Activated T-helper 9 cell treated with anti-CD3 and anti-CD28 coated beads, Interleukin-2, amount 50 U/mL, for 16 hours (primary cell): ENCODE data around the gene CLDN7.
"Not testable (repeated sequence)": the region's sequence is repeated elsewhere in the genome, so short reads cannot be mapped to it uniquely, and the experiment has no call there.

Experiments used
- DNase-seq: peaks from one replicate; pipeline ENCODE4 v3.0.0-alpha.2; 2020; ENCODE audit warnings: low read depth

Gene CLDN7

DNA sequence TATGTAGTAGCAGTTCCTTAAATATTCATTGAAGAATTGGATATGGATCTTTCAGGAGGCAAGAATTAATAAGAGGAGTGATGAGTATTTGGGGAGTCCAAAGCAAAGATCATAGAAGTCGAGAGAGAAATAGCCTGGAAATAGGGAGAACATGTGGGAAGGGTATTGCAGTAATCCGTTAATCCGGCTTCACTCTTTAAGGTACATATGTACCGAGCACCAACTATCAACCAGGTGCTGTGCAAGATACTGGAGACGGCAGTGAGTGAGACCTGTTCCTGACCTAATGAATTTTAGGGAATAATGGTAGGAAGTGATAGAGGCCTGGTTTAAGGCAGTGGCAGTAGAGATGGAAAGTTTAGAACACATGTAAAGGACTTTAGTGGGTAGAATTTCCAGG is 9.2 kb downstream of the CLDN7 start:
- no peak for DNase-seq

DNA sequence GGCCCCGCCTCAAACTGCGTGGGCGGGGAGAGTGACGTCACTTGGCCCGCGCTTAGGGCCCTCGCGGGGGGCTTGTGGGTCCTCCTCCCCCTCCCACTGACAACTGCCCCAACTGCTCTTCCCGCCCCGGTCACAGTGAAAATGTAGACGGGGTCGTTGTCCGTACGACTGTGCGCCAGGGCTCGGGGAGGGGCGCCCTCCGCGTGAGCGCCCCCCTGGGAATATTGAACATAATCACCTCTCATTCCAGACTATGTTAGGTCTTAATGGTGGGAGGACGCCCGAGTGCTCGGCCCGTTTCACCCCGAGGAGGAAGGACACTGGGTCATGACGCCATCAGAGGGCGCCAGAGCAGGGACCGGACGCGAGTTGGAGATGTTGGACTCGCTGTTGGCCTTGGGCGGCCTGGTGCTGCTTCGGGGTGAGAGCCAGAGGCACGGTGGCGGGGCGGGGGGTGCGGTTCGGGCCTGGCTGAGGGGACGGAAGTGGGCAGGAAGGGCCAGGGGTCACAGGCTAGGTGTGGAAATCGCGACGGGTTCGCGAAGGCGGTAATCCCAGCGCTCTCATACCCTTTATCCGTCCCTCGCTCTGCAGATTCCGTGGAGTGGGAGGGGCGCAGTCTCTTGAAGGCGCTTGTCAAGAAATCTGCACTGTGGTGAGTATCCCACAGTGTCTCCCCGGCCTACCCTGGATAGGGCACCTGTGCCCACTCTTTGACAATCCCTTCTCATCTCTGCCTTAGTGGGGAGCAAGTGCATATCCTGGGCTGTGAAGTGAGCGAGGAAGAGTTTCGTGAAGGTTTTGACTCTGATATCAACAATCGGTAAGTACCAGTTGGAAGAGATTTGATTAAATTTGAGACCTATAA is 9.9 kb downstream of the CLDN7 start, which contains the start of gene ELP5:
TSS of gene ELP5 (plus strand) at position 40 of the 868 bp plus-strand sequence. CDS start at position 376, 336 bp downstream.
- peak; percentile 80 for DNase-seq

DNA sequence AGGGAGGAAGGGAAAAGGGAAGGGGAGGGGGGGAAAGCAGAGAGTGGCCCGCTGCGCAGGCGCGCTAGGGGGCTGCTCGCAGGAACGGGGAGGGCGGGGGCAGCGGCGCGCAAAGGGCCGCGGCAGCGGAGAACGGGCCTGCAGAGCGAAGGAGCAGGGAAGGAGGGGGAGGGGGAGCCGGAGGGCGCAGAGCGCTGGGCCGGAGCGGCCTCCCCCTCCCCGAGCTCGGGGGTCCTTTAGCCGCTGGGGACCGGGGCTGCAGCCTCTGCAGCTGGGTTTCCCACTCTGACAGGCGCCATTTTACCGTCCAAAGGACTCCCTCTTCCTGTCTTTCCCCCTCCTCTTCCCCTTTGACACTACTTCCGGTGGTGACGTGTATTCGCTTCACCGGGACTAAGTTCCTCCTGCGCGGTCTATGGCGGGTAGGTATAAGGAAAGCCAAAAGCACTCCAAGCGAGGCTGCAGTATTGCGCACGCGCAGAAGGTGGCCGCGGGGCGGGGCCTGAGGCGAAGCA is 10.6 kb downstream of the CLDN7 start, which contains the start of gene CTDNEP1:
TSS of gene CTDNEP1 (minus strand) at position 74 of the 515 bp plus-strand sequence. CDS start 438 bp downstream, outside the sequence.
- peak; percentile 98 for DNase-seq

DNA sequence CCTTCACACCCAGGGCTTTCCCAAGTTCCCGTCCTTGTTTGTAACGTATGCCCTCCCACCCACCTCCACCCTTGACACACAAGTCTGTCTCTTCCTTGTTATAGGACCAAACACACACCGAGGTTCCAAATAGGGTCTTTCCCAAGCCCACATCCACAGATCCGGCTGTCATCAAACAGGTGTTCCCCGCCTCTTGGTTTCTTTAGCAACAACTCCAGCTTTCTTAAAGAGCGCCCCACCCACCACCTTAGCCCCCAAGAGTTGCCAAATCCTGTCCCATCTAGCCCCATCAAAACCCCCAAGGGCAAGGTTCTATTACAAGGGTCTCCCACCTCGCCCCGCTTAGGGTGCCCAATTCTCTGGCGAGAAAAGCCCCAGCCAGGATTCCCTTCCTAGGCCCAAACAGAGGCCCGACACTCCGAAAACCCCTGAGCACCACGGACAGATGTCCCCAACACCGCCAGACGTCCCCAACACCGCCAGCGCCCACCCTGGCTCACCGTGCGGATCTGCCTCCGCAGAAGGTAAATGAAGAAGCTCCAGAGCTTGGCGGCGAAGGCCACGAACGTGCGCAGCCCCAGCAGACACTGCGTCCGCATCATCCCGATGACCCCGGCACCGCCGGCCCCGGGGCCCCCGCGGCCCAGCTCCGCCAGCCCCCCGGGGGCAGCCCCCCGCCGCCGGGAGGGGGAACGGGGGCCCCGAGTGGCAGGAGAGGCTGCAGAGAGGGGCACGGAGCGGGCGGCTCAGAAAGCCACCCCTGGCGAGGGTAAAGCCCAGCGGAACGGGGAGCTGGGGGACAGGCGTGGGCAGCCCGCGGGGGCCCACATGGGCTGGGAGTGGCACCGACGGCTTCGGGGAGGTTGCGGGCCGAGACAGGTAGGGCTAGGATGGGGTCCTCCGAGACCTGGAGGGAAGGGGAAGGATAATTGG is 11.3 kb downstream of the CLDN7 start:
- no peak for DNase-seq

DNA sequence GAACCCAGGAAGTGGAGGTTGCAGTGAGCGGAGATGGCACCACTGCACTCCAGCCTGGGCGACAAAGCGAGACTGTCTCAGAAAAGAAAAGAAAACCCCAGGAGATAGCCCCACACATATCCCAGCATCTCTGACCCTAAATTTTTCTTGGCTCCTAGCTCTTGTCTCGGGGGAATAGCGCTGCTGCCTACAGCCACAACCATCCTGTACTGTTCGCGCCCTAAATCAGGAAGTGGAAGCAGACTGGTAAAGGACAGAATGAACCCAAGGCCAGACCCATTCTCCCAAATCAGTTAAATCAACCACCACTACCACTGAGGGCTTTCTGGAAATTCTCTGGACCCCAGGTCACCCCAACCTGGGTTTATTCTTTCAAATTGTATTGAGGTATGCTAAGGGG is 12.4 kb downstream of the CLDN7 start:
- DNase-seq = no peak

DNA sequence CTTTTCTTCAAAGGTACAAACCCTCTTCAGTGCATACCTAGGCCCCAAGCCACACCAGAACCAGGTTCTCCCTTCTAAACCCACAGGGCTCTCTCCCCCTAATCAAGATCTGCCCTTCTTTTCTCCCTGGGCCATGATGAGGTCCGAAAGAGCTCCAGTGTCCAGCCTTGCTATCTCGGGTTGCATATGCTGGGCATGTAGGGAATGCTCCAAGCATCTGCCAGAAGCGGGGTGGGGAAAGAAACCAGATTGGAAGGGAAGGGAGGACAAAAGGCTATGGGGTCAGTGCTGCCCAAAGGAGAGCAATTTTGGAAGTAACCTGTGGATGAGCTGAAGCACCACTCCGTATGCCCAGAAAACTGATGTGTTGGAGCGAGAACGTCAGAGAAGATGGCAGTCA is 13.1 kb downstream of the CLDN7 start:
- DNase-seq = no peak

DNA sequence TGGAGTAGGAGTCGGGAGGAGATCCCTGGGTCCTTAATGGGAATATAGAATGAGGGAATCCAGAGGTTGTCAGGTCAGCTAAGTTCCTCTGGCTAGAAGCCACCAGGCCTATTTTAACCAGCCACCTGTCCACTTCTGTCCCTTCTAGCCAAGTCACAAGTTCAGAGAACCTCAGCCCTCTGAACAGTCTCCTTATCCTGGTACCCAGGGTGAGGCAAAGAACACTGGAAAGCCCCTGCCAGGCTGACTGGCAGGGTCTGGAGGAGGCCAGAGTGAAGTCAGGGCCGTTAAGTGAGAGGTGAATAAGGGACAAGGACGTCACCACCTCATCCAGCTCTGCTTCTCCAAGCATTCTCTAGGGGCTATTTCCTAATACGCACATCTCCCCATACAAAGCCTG is 13.5 kb downstream of the CLDN7 start:
- no peak for DNase-seq

DNA sequence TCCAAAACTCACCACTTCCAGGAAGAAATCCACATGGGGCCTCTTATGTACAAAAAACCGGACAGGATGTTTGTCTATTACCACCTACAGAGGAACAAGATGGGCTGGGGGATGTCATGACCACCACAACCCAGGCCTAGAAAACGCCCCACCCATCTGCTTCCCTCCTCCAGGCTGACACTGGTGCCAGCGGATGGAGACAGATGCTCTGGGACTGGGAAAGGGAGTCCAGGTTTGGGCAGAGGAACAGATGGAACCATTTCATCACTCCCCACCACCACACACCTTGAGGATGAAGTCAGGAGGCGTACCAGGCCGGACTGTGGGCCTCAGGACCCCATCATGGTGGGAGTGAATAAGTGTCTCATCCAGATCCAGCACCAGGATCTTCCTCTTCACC is 15.5 kb downstream of the CLDN7 start:
- no peak for DNase-seq

DNA sequence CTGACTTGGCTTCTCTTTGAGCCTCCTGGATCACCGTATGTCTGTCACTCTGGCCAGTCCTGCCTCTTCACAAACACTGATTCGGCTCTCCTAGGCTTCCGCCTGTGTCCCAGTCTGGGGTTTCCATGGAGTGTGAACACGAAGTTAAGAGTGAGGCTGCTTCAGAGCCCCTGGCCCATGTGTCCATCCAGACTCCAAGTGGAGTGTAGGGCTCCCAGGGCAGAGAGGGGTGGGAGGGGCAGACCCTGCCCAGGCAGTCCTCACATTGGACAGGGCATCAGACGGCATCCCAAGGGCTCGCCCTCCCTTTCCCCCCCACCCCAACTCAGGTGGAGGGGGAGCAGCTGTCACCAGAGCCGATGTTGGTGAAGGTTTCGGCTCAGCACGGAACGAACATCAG is 18.4 kb downstream of the CLDN7 start:
- DNase-seq = not testable (repeated sequence)

DNA sequence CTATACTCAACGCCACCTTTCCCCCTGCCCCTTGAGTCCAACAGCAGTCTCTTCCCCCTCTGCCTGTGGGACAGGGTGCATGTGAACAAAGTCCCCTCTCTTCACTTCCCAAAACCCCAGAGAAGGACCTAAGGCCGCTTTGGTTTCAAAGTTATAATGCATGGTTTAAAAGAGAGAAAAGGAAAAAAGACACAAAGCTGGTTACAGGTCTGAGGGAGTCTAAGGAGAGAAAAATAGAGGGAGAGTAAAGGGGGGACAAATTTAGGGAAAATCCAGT is 18.9 kb downstream of the CLDN7 start:
- DNase-seq = no peak

DNA sequence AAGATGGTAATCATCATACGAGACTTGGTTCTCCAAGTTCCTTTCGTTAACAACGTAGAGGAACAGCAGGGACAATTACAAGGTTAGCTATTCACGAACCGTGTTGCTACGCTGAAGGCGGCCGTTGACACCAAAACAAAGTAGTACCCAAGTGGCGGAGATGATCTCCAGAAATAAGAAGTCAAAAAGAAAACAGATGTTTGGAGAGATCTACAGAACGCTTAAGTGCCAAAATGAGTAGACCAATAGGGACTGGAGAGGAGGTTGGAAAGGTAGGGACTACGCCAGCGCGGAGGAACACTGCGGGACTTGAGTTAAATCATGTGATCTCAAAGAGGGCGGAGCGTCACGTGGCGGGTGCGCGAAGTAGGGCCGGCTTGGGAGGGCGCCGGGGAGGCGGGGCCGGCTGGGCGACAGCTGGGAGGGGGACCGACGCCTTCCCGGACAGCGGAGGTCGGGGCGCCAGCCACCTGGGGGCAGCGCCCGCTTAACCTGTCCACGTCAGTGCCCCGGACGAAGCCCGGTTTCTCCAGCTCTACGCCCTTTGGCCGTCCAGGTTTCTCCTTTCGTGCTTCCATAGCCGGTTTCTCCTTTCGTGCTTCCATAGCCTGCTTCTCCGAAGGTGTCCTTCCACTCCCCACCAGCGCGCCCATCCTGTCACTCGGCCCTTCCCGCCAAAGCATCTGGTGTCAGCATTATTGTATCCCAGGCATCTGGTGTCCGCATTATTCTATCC is 19.4 kb downstream of the CLDN7 start:
- DNase-seq = peak; percentile 88

DNA sequence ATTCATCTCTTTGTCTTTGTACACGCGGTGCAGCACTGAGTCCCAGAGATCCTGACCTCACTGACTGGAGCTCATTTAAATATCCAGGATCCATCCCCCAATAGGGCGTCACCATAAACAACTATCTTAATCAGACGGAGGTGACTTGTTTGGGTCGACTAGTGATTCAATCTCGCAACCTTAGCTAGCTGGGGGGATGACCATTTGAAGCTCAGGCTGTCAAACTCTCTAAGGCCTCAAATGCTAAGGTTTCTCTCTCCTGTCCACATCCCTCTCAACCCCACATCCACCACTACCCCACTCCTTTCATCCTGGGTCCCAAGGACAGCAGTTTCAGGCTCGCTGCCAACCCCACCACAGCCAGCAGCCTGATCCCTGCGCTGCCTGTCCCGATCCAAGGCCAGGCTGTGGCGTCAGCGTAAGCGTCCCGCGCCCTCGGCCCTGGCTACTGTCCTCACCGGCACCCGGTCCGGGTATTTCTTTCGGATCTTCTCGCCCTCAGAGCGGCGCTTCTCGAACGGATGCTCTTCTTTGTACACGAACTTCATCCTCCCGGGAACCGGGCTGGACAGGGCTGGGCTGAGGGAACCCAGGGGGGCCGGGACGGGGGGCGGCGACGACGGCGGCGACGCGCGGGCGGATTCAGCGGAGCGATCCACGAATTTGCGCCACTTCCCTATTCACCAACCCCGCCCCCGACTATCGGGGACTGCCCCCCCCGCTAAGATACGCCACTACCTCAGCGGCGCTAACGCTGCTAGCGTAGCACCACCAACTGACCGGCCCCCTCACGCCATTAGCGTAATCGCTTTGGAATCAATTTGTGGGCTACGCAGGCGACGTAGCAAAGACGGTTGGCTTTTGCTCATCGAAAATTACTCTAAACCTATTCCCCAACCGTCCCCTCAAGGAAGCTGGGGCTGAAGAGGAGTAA is 20.2 kb downstream of the CLDN7 start, which contains the start of gene GABARAP:
TSS of gene GABARAP (minus strand) at position 667 of the 934 bp plus-strand sequence. CDS start at position 548, 119 bp downstream.
- peak; percentile 88 for DNase-seq

DNA sequence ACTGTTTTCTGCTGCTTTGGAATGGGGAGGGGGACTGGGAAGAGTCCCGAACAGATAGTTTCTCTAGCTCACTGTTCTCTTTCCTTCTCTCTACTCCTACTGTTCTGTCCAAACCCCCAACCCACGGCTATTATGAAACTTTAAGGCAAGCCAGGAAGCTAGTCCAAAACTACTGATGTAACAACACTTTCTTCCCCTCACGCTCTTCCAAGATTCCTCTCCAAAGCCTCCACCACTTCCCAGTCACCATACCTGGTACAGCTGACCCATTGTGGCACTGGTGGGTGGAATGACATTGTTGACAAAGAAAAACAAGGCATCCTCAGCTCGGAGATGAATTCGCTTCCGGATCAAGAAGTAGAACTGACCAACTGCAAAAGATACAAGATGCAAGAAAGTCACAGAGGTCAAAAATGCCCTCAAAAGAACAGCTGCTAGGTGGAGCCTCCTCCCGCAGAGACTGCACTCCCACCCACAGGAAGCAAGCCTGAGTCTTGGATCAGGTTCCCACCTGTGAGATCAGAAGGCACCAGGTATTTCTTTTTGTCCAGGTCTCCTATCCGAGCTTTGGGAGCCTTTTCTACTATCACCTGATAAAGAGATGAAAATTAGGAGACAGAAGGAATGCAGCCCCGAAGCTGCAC is 21.1 kb downstream of the CLDN7 start:
- no peak for DNase-seq

DNA sequence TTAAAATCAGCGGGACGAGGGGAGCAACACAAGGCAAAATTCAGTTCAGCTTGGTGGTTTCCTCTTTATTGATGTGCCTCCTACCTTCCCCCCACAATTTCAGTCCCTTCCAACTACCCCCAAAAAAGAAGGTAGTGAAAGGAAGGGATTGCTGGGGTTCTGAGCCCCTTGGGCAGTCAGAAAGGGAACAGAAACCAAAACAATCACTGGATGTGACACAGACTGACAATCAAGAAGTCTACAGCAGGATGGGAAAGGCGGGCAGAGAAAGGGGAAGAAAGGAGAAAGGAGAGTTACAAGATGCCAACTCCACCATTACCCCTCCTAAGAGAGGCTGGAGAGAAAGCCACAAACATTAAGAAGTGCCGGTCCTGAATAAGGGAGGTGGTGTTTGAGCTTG is 21.9 kb downstream of the CLDN7 start:
- DNase-seq = no peak

DNA sequence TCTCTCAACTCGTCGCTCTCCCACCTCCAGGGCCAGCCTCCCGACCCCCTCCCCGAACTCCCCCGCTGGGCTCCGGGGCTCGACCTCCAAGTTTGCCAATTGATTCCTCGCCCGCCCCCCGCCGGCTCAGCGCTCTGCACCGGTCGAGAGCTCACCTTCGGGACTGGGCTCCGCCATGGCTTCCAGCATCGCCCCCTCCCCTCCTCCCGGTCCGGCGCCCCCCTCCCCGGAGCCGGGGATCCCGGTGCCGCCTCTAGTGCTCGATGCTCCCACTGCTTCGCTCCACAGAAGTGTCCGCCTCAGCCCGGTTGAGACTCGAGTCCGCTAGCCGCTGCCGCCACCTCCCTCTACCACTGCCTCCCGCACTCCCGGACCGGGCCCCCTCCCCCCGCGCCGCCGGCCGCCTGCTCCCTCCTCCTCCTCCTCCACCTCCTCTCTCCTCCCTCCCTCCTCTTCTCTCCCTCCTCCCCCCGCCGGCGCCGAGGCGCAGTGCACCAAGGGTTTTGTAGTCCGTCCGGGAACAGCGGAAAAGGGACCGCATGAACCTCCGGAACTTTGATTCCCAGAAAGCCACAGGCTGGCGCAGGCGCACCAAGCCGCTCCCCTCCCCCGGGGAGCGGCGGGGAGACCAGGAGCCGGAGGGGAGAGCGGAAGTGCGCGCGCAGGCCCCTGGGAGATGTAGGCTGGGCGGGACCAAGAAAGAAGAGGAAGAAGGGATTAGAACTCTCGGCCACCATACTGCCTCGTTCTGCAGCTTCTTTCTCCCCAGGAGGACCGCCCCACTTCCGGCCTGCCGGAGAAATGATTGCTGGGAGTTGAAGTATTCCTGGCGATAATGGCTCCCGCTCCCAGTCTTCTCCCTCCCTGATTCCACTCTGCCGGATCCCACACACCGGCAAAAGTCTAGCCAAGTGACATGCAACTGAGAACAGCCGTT is 22.9 kb downstream of the CLDN7 start, which contains the start of gene PHF23:
TSS of gene PHF23 (minus strand) at position 367 of the 937 bp plus-strand sequence. CDS start at position 189, 178 bp downstream.
- DNase-seq = peak; percentile 97

DNA sequence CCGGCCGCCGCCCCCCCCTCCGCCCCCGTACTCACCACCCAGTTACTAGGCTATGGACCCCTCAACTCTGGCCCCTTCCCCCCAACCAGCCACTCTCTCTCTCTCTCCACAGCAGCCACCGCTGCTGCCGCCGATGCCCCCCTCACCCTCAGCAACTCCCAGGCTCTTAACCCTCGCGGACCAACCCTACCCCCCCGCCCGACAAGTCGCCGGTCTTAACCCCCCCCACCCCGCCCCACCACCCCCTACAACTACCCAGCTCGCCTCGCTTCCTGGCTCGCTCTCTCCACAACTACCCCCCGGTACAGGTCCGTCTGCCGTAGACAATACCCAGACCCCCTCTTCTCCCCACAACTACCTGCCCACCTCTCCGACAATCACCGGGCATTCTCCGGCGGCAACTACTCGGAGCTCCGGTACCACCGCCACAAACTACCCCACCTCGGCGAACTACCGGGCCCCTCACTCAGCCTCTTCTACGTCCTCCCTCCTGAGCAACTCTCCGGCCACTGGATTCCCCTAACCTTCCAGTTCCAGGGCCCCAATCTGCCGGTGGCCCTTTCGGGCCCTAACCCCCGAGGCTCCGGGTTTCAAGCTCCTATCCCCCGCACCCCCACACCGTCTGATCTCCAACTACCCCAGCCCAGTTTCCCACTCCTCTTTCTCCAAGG is 23.7 kb downstream of the CLDN7 start:
- DNase-seq = no peak

DNA sequence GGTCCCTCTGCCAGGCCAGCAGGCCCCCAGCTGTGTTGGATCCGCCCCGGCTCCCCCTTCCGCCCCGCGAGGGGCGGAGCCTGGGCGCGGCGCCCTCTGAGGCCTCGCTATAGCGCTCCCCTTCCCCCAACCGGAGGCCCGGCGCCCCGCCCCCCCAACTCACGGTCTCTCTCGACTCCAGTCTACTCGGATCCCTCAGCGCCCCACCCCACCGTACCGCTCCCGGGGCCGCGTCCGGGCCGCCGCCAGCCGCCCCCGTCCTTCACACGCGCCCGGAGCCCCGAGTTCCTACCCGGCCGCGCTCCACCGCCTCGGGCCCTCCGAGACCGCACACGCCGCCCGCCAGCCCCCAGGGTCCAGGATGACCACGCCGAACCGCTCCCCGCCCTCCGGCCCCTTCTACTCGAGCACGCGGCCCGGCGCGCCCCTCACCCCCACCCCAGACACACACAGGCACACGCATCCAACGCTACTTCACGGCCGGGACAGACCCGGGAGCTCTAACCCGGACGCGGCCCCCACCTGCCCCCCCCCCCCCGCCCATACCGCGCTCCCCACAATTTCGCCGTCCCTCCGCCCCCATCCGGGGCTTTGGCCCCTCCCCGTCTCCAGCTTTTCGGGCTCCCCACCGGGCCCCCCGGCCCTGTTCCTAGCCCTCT is 24.4 kb downstream of the CLDN7 start:
- DNase-seq = peak; percentile 79

DNA sequence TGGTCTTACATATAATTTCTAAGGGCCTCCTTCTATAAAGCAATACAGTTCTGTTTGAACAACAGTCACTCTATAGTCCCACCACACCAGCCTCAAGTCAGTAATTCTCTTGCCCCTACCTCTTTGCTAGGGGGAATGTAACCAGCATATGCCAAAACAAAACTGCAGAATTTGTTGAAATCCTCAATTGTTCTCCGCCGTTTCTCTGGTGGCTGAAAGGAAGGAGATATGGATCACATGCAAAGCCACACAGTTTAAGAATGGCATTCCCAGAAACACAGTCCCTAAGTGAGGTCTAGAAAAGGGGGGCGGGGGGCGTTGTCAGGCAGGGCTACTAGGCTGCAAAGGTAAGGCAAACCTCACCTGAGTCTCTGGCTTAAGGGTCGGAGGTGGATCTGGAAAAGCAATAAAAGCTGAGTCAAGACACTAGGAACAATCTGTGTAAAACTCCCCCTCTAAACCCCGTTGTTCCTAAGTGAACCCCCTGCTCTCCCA is 25.0 kb downstream of the CLDN7 start:
- DNase-seq = no peak
